PC-3 (cell line): ENCODE results near the gene ZFHX2. TPM values are rescaled to one million over a fixed set of nuclear protein-coding genes. Genes with fewer than 3 reads are reported as not detected.

Experiments
- ATAC-seq: fragments of 200-7000 bp; cut with Tn5 transposase; 2 replicates; pipeline ENCODE4 v1.9.1; 2020; ENCODE audit warnings: mild to moderate bottlenecking, moderate library complexity
- BruUV-seq: library from RNA; stranded (reverse); fragments of 400-500 nt; replicated peaks from 2 replicates; lab custom pipeline; 2021; lab: Mats Ljungman, UMichigan
- CTCF ChIA-PET: fragments of 300-600 bp; sonication (Branson Sonifier 250); formaldehyde crosslinking; loops from one replicate; lab custom pipeline; 2022; ENCODE audit warnings: antibody characterized with exemption; lab: Charles Lee
- POLR2A ChIA-PET: fragments of 300-600 bp; sonication (Branson Sonifier 250); formaldehyde crosslinking; loops from one replicate; lab custom pipeline; 2022; ENCODE audit warnings: antibody characterized with exemption; ENCODE audit not compliant: unreplicated experiment; lab: Charles Lee
- DNase-seq: peaks from one replicate; pipeline ENCODE4 v3.0.0-alpha.2; 2015
- H2AFZ ChIP-seq: fragments of 300-600 bp; sonication (generic); 2 replicates; pipeline ENCODE4 v1.6.0; 2016; ENCODE audit warnings: antibody characterized with exemption, low read length
- H3F3A ChIP-seq: fragments of 300-600 bp; sonication (generic); one replicate; pipeline ENCODE4 v1.6.0; 2017; ENCODE audit warnings: antibody characterized with exemption, low read length, control low read depth, mild to moderate bottlenecking; ENCODE audit not compliant: unreplicated experiment
- H3K27ac ChIP-seq: fragments of 300-600 bp; sonication (generic); 2 replicates; pipeline ENCODE4 v1.5.1; 2016; ENCODE audit warnings: mild to moderate bottlenecking, low read length
- H3K27me3 ChIP-seq: fragments of 300-600 bp; sonication (generic); 2 replicates; pipeline ENCODE4 v1.6.1; 2016; ENCODE audit warnings: low read length, mixed read lengths
- H3K36me3 ChIP-seq: fragments of 300-600 bp; sonication (generic); 2 replicates; pipeline ENCODE4 v1.6.1; 2016; ENCODE audit warnings: low read depth, mixed run types, low read length, mixed read lengths
- H3K4me1 ChIP-seq: fragments of 300-600 bp; sonication (generic); 2 replicates; pipeline ENCODE4 v1.5.1; 2016; ENCODE audit warnings: low read length; ENCODE audit not compliant: insufficient read depth
- H3K4me2 ChIP-seq: fragments of 300-600 bp; sonication (generic); 2 replicates; pipeline ENCODE4 v1.6.0; 2016; ENCODE audit warnings: low read length
- H3K4me3 ChIP-seq: fragments of 300-600 bp; sonication (generic); 2 replicates; pipeline ENCODE4 v1.5.1; 2016; ENCODE audit warnings: mild to moderate bottlenecking, low read length, mixed read lengths
- H3K79me2 ChIP-seq: fragments of 300-600 bp; sonication (generic); 2 replicates; pipeline ENCODE4 v1.6.1; 2017; ENCODE audit warnings: low read length, mixed read lengths
- H3K9ac ChIP-seq: fragments of 300-600 bp; sonication (generic); 2 replicates; pipeline ENCODE4 v1.6.0; 2016; ENCODE audit warnings: mild to moderate bottlenecking, low read length
- H3K9me2 ChIP-seq: fragments of 300-600 bp; sonication (generic); replicated peaks from 2 replicates; pipeline ENCODE4 v1.6.1; 2016; ENCODE audit warnings: mixed run types, low read length, mixed read lengths
- H3K9me3 ChIP-seq: fragments of 300-600 bp; sonication (generic); 2 replicates; pipeline ENCODE4 v1.6.1; 2016; ENCODE audit warnings: low read length, mixed read lengths
- H4K20me1 ChIP-seq: fragments of 300-600 bp; sonication (generic); 2 replicates; pipeline ENCODE4 v1.6.1; 2016; ENCODE audit warnings: low read length, mixed read lengths
- EZH2 ChIP-seq: fragments of 300-600 bp; sonication (generic); IDR thresholded peaks from one replicate; pipeline ENCODE4 v1.6.1; 2017; ENCODE audit warnings: antibody characterized with exemption, mild to moderate bottlenecking, low read length; ENCODE audit not compliant: unreplicated experiment
- EZH2phosphoT487 ChIP-seq: fragments of 300-600 bp; sonication (generic); IDR thresholded peaks from 2 replicates; pipeline ENCODE4 v1.6.1; 2018; ENCODE audit warnings: mild to moderate bottlenecking, antibody characterized with exemption, low read length, borderline replicate concordance
- intact Hi-C: fragments of 100-400 bp; cut with micrococcal nuclease; formaldehyde crosslinking; loops from 2 replicates; pipeline ENCODE4 v1.9.0; 2023
- total RNA-seq: library from RNA; depleted of rRNA; stranded (reverse); fragments of >200 nt; gene quantifications from 2 replicates; pipeline ENCODE4 v1.2.3, GENCODE V29; 2014
- TF ChIP-seq, protein P1 (sequence below): fragments of 300-600 bp; sonication (generic); conservative IDR thresholded peaks from 2 replicates; pipeline ENCODE4 v1.5.1; 2017; ENCODE audit warnings: antibody characterized with exemption, low read depth, mild to moderate bottlenecking, low read length

ZFHX2 gene
- total RNA-seq, 1 experiment from 2014 or later, result 0.55 TPM

DNA sequence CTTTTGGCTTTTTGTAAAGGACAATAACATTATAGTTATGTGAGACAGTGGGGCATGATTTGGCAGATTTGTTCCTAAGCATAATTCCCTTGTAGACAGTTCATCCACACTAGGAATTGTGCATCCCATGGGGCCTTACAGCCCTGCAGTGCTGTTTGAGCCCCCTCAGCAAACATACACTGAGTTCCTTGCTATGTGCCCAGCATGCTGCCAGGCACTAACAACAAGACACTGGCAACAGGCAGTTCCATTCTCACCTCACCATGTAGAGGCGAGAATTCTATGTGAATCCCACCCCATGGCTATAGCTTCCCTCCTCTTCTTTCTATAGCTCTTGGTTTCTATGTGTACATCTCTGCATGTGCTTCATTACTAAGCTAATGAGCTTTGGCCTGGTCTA, 6.4 kb upstream of the ZFHX2 start:
- TF ChIP-seq, protein P1, sequence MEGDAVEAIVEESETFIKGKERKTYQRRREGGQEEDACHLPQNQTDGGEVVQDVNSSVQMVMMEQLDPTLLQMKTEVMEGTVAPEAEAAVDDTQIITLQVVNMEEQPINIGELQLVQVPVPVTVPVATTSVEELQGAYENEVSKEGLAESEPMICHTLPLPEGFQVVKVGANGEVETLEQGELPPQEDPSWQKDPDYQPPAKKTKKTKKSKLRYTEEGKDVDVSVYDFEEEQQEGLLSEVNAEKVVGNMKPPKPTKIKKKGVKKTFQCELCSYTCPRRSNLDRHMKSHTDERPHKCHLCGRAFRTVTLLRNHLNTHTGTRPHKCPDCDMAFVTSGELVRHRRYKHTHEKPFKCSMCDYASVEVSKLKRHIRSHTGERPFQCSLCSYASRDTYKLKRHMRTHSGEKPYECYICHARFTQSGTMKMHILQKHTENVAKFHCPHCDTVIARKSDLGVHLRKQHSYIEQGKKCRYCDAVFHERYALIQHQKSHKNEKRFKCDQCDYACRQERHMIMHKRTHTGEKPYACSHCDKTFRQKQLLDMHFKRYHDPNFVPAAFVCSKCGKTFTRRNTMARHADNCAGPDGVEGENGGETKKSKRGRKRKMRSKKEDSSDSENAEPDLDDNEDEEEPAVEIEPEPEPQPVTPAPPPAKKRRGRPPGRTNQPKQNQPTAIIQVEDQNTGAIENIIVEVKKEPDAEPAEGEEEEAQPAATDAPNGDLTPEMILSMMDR, result no peak
- TF ChIP-seq EZH2 (no peak), EZH2phosphoT487 (no peak)
- POLR2A ChIA-PET, result no interaction called here

GRCh38 chr14:23557521-23557920, 6.0 kb upstream of the ZFHX2 start:
- H3K9me2 ChIP-seq, result no peaks in the 10 kb centered on the region
- peak overlapping the region; percentile 85 for H3K4me3 ChIP-seq
- no peaks in the 10 kb centered on the region for H3F3A ChIP-seq
- no TSS peak for BruUV-seq
- intact Hi-C loops, result loop anchor here (10.0 kb wide), 1 partner anchor 483 kb away; no protein-coding TSS in a partner anchor
- TF ChIP-seq EZH2phosphoT487, result no peak
- TF ChIP-seq, protein P1, result no peak
- no peak for TF ChIP-seq EZH2
- peak overlapping the region; percentile 92 for H3K4me2 ChIP-seq
- H3K27me3 ChIP-seq, result no peaks in the 10 kb centered on the region
- ChIA-PET POLR2A (no interaction called here), CTCF (no interaction called here)
- H3K9ac ChIP-seq, result peak overlapping the region; percentile 90; the same call in 1 of the 2 replicates
- H2AFZ ChIP-seq, result no peak overlapping the region
- H3K27ac ChIP-seq, result no peak overlapping the region
- peaks cover 26% of the 10 kb centered on the region for H3K79me2 ChIP-seq
- peaks cover 31% of the 10 kb centered on the region for H3K4me1 ChIP-seq
- no peaks in the 10 kb centered on the region for H3K9me3 ChIP-seq
- DNase-seq, result no peak
- peaks cover 9% of the 10 kb centered on the region; the same call in 1 of the 2 replicates for H3K36me3 ChIP-seq
- no peak for ATAC-seq
- no peaks in the 10 kb centered on the region for H4K20me1 ChIP-seq

More for the DNA sequence above, 6.4 kb upstream of the ZFHX2 start:
- CTCF ChIA-PET, result no interaction called here
- peak overlapping the region; percentile 85 for H3K4me3 ChIP-seq
- no peaks in the 10 kb centered on the region for H3K9me2 ChIP-seq
- H4K20me1 ChIP-seq, result no peaks in the 10 kb centered on the region
- peak overlapping the region; percentile 92 for H3K4me2 ChIP-seq
- DNase-seq (no peak), ATAC-seq (no peak)
- H3K4me1 ChIP-seq, result peaks cover 32% of the 10 kb centered on the region
- H2AFZ ChIP-seq, result no peak overlapping the region
- H3F3A ChIP-seq, result no peaks in the 10 kb centered on the region
- no peak overlapping the region for H3K27ac ChIP-seq
- H3K9ac ChIP-seq, result no peak overlapping the region
- no TSS peak for BruUV-seq
- intact Hi-C loops, result loop anchor here (10.0 kb wide), 1 partner anchor 483 kb away; no protein-coding TSS in a partner anchor
- H3K36me3 ChIP-seq, result peaks cover 9% of the 10 kb centered on the region; the same call in 1 of the 2 replicates
- H3K79me2 ChIP-seq, result peaks cover 26% of the 10 kb centered on the region
- no peaks in the 10 kb centered on the region for H3K27me3 ChIP-seq
- no peaks in the 10 kb centered on the region for H3K9me3 ChIP-seq
